WTC11 (cell line): ENCODE data around the gene RASAL2.

ENCODE experiments used
- ESRRA ChIP-seq: sonication (generic); formaldehyde crosslinking; IDR thresholded peaks from 2 replicates; pipeline ENCODE4 v1.8.1; 2022; ENCODE audit warnings: mild to moderate bottlenecking, missing genetic modification reagents, borderline replicate concordance
- ETV6 ChIP-seq: sonication (generic); formaldehyde crosslinking; IDR thresholded peaks from 2 replicates; pipeline ENCODE4 v1.8.1; 2022; ENCODE audit warnings: mild to moderate bottlenecking, missing genetic modification reagents
- GABPB1 ChIP-seq: sonication (generic); formaldehyde crosslinking; IDR thresholded peaks from 2 replicates; pipeline ENCODE4 v1.8.1; 2023; ENCODE audit warnings: mild to moderate bottlenecking, missing genetic modification reagents
- NFE2L1 ChIP-seq: sonication (generic); formaldehyde crosslinking; IDR thresholded peaks from 2 replicates; pipeline ENCODE4 v1.8.1; 2023; ENCODE audit warnings: missing genetic modification reagents
- RELA ChIP-seq: sonication (generic); formaldehyde crosslinking; IDR thresholded peaks from 2 replicates; pipeline ENCODE4 v1.8.1; 2022; ENCODE audit warnings: missing genetic modification reagents, mild to moderate bottlenecking, borderline replicate concordance
- TCF7 ChIP-seq: sonication (generic); formaldehyde crosslinking; IDR thresholded peaks from 2 replicates; pipeline ENCODE4 v1.8.0; 2022; ENCODE audit warnings: mild to moderate bottlenecking, low read depth, missing genetic modification reagents, moderate library complexity
- TP53 ChIP-seq: sonication (generic); formaldehyde crosslinking; IDR thresholded peaks from 2 replicates; pipeline ENCODE4 v1.8.1; 2023; ENCODE audit warnings: mild to moderate bottlenecking, missing genetic modification reagents
- TF ChIP-seq, protein P1 (sequence below): fragments of 200-600 bp; IDR thresholded peaks from 2 replicates; pipeline ENCODE4 v1.8.0; 2022; ENCODE audit warnings: antibody characterized with exemption
- TF ChIP-seq, protein P2 (sequence below): sonication (generic); formaldehyde crosslinking; IDR thresholded peaks from 2 replicates; pipeline ENCODE4 v1.8.1; 2023; ENCODE audit warnings: mild to moderate bottlenecking, missing genetic modification reagents, moderate library complexity
- TF ChIP-seq, protein P3 (sequence below): fragments of 250-450 bp; sonication (Bioruptor Pico); IDR thresholded peaks from 2 replicates; pipeline ENCODE4 v1.9.0; 2021; ENCODE audit warnings: mild to moderate bottlenecking, borderline replicate concordance
- TF ChIP-seq, protein P4 (sequence below): sonication (generic); formaldehyde crosslinking; IDR thresholded peaks from 2 replicates; pipeline ENCODE4 v1.8.1; 2022; ENCODE audit warnings: low read depth, mild to moderate bottlenecking, moderate library complexity, missing genetic modification reagents, borderline replicate concordance
- TF ChIP-seq, protein P5 (sequence below): sonication (generic); formaldehyde crosslinking; conservative IDR thresholded peaks from 2 replicates; pipeline ENCODE4 v1.8.1; 2022; ENCODE audit warnings: mild to moderate bottlenecking, missing genetic modification reagents
- TF ChIP-seq, protein P6 (sequence below): fragments of 250-450 bp; sonication (Bioruptor Pico); IDR thresholded peaks from 2 replicates; pipeline ENCODE4 v2.1.2; 2022; ENCODE audit warnings: mild to moderate bottlenecking, moderate library complexity
- TF ChIP-seq, protein P7 (sequence below): sonication (generic); formaldehyde crosslinking; IDR thresholded peaks from 2 replicates; pipeline ENCODE4 v1.8.0; 2022; ENCODE audit warnings: mild to moderate bottlenecking, missing genetic modification reagents

DNA sequence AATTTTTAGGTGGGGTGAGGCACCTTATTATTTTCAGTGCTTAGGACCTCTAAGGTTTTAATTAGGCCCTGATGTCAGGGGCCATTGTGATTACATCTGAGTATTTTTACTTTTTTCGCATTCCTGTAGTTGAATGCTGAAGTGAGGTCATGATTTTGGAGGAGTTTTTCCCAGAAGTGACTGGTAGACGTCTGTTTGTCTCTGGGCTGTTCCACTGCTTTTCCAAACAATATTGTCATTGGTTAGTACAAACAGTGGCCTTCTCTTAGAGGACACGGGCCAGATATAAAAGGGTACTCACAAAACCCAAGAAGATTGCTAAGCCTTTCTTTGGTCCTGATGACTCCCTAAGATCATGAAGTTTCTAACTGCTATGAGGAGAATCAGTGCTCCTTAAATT is 7.6 kb upstream of the RASAL2 start:
- TF ChIP-seq, protein P1, sequence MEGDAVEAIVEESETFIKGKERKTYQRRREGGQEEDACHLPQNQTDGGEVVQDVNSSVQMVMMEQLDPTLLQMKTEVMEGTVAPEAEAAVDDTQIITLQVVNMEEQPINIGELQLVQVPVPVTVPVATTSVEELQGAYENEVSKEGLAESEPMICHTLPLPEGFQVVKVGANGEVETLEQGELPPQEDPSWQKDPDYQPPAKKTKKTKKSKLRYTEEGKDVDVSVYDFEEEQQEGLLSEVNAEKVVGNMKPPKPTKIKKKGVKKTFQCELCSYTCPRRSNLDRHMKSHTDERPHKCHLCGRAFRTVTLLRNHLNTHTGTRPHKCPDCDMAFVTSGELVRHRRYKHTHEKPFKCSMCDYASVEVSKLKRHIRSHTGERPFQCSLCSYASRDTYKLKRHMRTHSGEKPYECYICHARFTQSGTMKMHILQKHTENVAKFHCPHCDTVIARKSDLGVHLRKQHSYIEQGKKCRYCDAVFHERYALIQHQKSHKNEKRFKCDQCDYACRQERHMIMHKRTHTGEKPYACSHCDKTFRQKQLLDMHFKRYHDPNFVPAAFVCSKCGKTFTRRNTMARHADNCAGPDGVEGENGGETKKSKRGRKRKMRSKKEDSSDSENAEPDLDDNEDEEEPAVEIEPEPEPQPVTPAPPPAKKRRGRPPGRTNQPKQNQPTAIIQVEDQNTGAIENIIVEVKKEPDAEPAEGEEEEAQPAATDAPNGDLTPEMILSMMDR, result no peak
- TF ChIP-seq ETV6 (CRISPR knock-in tag) (no peak), RELA (CRISPR knock-in tag) (no peak), TCF7 (CRISPR knock-in tag) (no peak), ESRRA (CRISPR knock-in tag) (no peak), TP53 (CRISPR knock-in tag) (no peak), GABPB1 (CRISPR knock-in tag) (no peak), NFE2L1 (CRISPR knock-in tag) (no peak)
- TF ChIP-seq, protein P2, sequence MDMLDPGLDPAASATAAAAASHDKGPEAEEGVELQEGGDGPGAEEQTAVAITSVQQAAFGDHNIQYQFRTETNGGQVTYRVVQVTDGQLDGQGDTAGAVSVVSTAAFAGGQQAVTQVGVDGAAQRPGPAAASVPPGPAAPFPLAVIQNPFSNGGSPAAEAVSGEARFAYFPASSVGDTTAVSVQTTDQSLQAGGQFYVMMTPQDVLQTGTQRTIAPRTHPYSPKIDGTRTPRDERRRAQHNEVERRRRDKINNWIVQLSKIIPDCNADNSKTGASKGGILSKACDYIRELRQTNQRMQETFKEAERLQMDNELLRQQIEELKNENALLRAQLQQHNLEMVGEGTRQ (CRISPR knock-in tag), result no peak
- TF ChIP-seq, protein P3, sequence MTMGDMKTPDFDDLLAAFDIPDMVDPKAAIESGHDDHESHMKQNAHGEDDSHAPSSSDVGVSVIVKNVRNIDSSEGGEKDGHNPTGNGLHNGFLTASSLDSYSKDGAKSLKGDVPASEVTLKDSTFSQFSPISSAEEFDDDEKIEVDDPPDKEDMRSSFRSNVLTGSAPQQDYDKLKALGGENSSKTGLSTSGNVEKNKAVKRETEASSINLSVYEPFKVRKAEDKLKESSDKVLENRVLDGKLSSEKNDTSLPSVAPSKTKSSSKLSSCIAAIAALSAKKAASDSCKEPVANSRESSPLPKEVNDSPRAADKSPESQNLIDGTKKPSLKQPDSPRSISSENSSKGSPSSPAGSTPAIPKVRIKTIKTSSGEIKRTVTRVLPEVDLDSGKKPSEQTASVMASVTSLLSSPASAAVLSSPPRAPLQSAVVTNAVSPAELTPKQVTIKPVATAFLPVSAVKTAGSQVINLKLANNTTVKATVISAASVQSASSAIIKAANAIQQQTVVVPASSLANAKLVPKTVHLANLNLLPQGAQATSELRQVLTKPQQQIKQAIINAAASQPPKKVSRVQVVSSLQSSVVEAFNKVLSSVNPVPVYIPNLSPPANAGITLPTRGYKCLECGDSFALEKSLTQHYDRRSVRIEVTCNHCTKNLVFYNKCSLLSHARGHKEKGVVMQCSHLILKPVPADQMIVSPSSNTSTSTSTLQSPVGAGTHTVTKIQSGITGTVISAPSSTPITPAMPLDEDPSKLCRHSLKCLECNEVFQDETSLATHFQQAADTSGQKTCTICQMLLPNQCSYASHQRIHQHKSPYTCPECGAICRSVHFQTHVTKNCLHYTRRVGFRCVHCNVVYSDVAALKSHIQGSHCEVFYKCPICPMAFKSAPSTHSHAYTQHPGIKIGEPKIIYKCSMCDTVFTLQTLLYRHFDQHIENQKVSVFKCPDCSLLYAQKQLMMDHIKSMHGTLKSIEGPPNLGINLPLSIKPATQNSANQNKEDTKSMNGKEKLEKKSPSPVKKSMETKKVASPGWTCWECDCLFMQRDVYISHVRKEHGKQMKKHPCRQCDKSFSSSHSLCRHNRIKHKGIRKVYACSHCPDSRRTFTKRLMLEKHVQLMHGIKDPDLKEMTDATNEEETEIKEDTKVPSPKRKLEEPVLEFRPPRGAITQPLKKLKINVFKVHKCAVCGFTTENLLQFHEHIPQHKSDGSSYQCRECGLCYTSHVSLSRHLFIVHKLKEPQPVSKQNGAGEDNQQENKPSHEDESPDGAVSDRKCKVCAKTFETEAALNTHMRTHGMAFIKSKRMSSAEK (CRISPR knock-in tag), result no peak
- TF ChIP-seq, protein P4, sequence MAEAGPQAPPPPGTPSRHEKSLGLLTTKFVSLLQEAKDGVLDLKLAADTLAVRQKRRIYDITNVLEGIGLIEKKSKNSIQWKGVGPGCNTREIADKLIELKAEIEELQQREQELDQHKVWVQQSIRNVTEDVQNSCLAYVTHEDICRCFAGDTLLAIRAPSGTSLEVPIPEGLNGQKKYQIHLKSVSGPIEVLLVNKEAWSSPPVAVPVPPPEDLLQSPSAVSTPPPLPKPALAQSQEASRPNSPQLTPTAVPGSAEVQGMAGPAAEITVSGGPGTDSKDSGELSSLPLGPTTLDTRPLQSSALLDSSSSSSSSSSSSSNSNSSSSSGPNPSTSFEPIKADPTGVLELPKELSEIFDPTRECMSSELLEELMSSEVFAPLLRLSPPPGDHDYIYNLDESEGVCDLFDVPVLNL, result no peak
- TF ChIP-seq, protein P5, sequence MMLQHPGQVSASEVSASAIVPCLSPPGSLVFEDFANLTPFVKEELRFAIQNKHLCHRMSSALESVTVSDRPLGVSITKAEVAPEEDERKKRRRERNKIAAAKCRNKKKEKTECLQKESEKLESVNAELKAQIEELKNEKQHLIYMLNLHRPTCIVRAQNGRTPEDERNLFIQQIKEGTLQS (CRISPR knock-in tag), result no peak
- TF ChIP-seq, protein P6, sequence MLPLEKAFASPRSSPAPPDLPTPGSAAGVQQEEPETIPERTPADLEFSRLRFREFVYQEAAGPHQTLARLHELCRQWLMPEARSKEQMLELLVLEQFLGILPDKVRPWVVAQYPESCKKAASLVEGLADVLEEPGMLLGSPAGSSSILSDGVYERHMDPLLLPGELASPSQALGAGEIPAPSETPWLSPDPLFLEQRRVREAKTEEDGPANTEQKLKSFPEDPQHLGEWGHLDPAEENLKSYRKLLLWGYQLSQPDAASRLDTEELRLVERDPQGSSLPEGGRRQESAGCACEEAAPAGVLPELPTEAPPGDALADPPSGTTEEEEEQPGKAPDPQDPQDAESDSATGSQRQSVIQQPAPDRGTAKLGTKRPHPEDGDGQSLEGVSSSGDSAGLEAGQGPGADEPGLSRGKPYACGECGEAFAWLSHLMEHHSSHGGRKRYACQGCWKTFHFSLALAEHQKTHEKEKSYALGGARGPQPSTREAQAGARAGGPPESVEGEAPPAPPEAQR, result no peak
- TF ChIP-seq, protein P7, sequence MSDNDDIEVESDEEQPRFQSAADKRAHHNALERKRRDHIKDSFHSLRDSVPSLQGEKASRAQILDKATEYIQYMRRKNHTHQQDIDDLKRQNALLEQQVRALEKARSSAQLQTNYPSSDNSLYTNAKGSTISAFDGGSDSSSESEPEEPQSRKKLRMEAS (CRISPR knock-in tag), result no peak
